ENCODE results near the gene NR5A1. TPM values are rescaled to one million over a fixed set of nuclear protein-coding genes. Genes with fewer than 3 reads are reported as not detected.

Gene NR5A1
- polyA plus RNA-seq, 1 donor, result 0.09 TPM

DNA sequence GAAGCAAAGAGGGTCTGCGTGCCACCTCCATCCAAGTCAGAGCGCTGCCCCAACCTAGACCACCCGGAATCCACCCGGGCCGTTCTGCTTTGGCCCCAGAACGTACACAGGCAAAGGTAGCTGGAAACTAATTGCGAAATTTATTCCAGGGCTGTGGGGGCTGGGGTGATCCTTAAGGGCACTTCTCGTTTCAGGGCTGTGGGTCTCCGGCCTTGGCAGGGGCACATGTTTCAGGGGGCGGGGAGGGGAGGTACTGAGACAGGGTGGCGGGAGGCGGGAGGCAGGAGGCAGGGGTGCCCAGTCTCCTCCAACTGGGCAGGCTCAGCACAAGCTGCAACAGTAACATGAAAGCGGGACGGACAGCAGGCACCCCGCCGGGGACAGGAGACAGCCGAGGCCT is 26.1 kb downstream of the NR5A1 start:
- Histone ChIP-seq H3K36me3 (ENCODE audit: control insufficient read depth, insufficient read depth, low read length) (no peaks in the 10 kb centered on the region), H3K9me3 (ENCODE audit: control insufficient read depth, low read depth, low read length) (no peaks in the 10 kb centered on the region), H3K4me3 (ENCODE audit: low read length) (no peak overlapping the region), H3K27me3 (ENCODE audit: control insufficient read depth, insufficient read depth, low read length) (peaks cover 84% of the 10 kb centered on the region), H3K27ac (ENCODE audit: low read length) (no peak overlapping the region), H3K4me1 (ENCODE audit: control insufficient read depth, insufficient read depth, low read length) (no peaks in the 10 kb centered on the region)
- no CpG with 5 or more reads among the region's 17 CpGs for WGBS (ENCODE audit: insufficient coverage, low lambda C conversion rate)
- DNase-seq, result no peak

- no CpG with 5 or more reads among the region's 7 CpGs for WGBS (ENCODE audit: insufficient coverage, low lambda C conversion rate)
- H3K4me1 ChIP-seq (ENCODE audit: control insufficient read depth, insufficient read depth, low read length), result no peaks in the 10 kb centered on the region
- no peaks in the 10 kb centered on the region for H3K36me3 ChIP-seq (ENCODE audit: control insufficient read depth, insufficient read depth, low read length)
- H3K27me3 ChIP-seq (ENCODE audit: control insufficient read depth, insufficient read depth, low read length), result peaks cover 82% of the 10 kb centered on the region
- H3K9me3 ChIP-seq (ENCODE audit: control insufficient read depth, low read depth, low read length), result no peaks in the 10 kb centered on the region
- no peak overlapping the region for H3K27ac ChIP-seq (ENCODE audit: low read length)
- no peak overlapping the region for H3K4me3 ChIP-seq (ENCODE audit: low read length)
- no peak for DNase-seq
These were observed 26.6 kb downstream of the NR5A1 start for GRCh38 chr9:124480621-124480981.

- no peak overlapping the region for H3K4me3 ChIP-seq (ENCODE audit: low read length)
- H3K27ac ChIP-seq (ENCODE audit: low read length), result no peak overlapping the region
- DNase-seq, result no peak
- no peaks in the 10 kb centered on the region for H3K4me1 ChIP-seq (ENCODE audit: control insufficient read depth, insufficient read depth, low read length)
- H3K9me3 ChIP-seq (ENCODE audit: control insufficient read depth, low read depth, low read length), result no peaks in the 10 kb centered on the region
- peaks cover 81% of the 10 kb centered on the region for H3K27me3 ChIP-seq (ENCODE audit: control insufficient read depth, insufficient read depth, low read length)
- no peaks in the 10 kb centered on the region for H3K36me3 ChIP-seq (ENCODE audit: control insufficient read depth, insufficient read depth, low read length)
- WGBS (ENCODE audit: insufficient coverage, low lambda C conversion rate), result 100% methylated on average over 1 of the region's 6 CpGs
These were observed 27.1 kb downstream of the NR5A1 start for GRCh38 chr9:124479947-124480620.

DNA sequence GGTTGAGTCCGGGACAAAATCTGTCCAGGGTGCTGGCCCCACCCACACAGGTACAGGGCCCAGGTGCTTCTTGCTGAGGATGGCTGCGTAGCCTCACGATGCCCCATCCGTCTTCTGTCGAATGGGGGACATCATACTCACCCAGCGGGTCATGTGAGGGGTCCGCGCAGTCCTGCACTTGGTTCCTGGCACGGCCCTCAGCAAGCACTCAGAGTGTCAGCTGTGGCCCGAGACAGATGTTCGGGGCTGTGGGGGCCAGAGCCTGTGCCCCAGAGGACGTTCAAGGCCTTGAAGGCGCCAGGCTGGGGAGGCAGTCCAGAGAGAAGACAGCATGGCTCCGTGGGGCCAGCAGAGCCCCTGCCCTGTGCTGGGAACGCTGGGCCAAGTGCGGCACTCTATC is 27.8 kb downstream of the NR5A1 start:
- Histone ChIP-seq H3K4me1 (ENCODE audit: control insufficient read depth, insufficient read depth, low read length) (no peaks in the 10 kb centered on the region), H3K36me3 (ENCODE audit: control insufficient read depth, insufficient read depth, low read length) (no peaks in the 10 kb centered on the region), H3K27ac (ENCODE audit: low read length) (no peak overlapping the region), H3K27me3 (ENCODE audit: control insufficient read depth, insufficient read depth, low read length) (peaks cover 83% of the 10 kb centered on the region), H3K9me3 (ENCODE audit: control insufficient read depth, low read depth, low read length) (no peaks in the 10 kb centered on the region), H3K4me3 (ENCODE audit: low read length) (no peak overlapping the region)
- no peak for DNase-seq
- no CpG with 5 or more reads among the region's 16 CpGs for WGBS (ENCODE audit: insufficient coverage, low lambda C conversion rate)

DNA sequence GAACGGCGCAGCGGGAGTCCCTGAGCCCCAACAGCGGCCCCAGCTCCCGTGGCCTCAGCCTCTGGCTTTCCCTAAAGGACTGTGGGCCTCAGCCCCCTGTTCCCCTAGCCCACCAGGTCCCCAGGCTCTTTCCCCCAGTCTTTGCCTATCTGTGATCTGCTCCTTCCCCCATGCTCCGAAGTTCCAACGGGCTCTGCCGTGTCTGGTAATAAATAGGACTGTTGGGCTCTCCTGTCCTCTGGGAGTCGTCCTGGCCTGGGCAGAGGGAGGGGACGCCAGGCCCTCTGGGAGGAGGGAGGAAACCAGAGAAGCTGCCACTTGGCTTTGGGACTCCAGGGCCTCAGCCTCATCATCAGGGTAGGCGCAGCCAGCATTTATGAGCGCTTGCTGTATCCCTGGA is 28.8 kb downstream of the NR5A1 start:
- Histone ChIP-seq H3K27ac (ENCODE audit: low read length) (no peak overlapping the region), H3K4me1 (ENCODE audit: control insufficient read depth, insufficient read depth, low read length) (no peaks in the 10 kb centered on the region), H3K9me3 (ENCODE audit: control insufficient read depth, low read depth, low read length) (no peaks in the 10 kb centered on the region), H3K4me3 (ENCODE audit: low read length) (no peak overlapping the region), H3K36me3 (ENCODE audit: control insufficient read depth, insufficient read depth, low read length) (no peaks in the 10 kb centered on the region), H3K27me3 (ENCODE audit: control insufficient read depth, insufficient read depth, low read length) (peaks cover 73% of the 10 kb centered on the region)
- no peak for DNase-seq
- WGBS (ENCODE audit: insufficient coverage, low lambda C conversion rate), result no CpG with 5 or more reads among the region's 12 CpGs

DNA sequence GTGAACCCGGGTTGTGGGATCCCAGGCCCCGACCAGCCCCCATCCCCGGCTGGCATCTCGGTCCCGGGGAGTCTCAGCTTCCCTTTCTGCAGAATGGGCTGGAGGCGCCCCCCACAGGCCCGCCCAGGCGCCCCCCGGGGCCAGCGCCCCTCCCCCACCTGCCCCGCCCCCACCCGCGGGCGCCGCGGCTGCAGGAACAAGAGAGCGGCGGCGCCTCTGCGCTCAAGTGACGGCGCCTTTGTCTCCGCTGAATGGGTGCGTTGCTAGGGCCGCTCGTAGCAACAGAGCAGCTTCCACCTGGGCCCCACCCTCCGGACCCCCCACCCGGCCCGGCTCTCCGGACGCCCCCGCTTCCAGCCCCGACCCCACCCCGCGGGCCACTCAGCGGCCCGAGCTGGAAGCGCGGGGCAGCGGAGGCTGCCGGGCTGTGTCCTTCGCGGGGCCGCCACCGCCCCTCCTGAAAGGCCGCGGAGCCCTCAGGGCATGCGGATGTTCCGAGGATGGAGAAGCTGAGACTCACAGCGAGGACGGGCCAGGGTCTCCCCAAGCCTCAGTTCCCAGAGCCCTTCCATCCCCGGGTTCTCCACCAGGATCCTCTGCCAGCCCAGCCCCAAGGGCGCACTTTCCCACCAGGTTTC is 29.4 kb downstream of the NR5A1 start:
- Histone ChIP-seq H3K4me1 (ENCODE audit: control insufficient read depth, insufficient read depth, low read length) (no peaks in the 10 kb centered on the region), H3K9me3 (ENCODE audit: control insufficient read depth, low read depth, low read length) (no peaks in the 10 kb centered on the region), H3K4me3 (ENCODE audit: low read length) (no peak overlapping the region), H3K36me3 (ENCODE audit: control insufficient read depth, insufficient read depth, low read length) (no peaks in the 10 kb centered on the region), H3K27me3 (ENCODE audit: control insufficient read depth, insufficient read depth, low read length) (peaks cover 70% of the 10 kb centered on the region), H3K27ac (ENCODE audit: low read length) (no peak overlapping the region)
- no peak for DNase-seq
- WGBS (ENCODE audit: insufficient coverage, low lambda C conversion rate), result no CpG with 5 or more reads among the region's 53 CpGs

GRCh38 chr9:124477211-124477647 is 30.0 kb downstream of the NR5A1 start:
- H3K9me3 ChIP-seq (ENCODE audit: control insufficient read depth, low read depth, low read length), result no peaks in the 10 kb centered on the region
- no peak overlapping the region for H3K27ac ChIP-seq (ENCODE audit: low read length)
- H3K4me3 ChIP-seq (ENCODE audit: low read length), result no peak overlapping the region
- no peak for DNase-seq
- H3K36me3 ChIP-seq (ENCODE audit: control insufficient read depth, insufficient read depth, low read length), result no peaks in the 10 kb centered on the region
- peaks cover 68% of the 10 kb centered on the region for H3K27me3 ChIP-seq (ENCODE audit: control insufficient read depth, insufficient read depth, low read length)
- no peaks in the 10 kb centered on the region for H3K4me1 ChIP-seq (ENCODE audit: control insufficient read depth, insufficient read depth, low read length)
- no CpG with 5 or more reads among the region's 19 CpGs for WGBS (ENCODE audit: insufficient coverage, low lambda C conversion rate)

DNA sequence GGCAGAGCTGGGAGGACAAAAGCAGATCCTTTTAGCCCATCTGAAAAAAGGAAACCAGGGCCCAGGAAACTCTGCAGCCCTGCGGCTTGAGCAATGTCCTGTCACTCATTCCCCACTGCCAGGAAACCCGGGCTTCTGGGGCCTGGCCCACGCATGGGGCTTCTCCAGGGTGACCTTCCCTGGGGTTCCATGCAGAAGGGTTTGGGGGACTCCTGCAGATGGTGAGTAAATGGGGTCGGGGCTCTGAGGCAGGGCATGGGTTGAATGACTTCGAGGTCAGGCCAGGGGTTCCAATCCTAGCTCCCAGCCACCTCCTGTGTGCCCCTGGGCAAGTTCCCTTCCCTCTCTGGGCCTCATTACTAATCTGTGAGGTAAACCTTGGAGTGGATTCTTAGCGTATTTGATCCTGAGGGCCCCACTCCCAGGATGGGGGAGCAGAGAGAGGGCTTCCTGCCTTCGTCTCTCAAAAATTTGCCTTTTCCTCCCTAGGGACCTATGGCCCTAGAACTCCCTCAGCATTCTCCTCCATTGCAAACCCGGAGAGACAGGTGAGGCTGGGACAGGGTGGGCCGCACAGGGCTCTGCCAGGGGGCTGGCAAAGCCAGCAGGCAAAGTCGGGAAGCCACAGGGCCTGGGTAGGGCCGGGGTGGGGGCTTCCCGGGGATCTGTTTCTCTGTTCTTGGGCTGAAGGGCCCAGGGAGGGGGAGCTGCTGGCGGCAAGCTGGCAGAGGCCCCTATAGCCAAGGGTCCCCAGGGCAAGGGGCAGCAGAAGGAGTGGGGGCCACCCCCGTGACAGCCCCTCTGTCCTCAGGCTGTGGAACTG is 31.1 kb downstream of the NR5A1 start:
- WGBS (ENCODE audit: insufficient coverage, low lambda C conversion rate), result no CpG with 5 or more reads among the region's 14 CpGs
- DNase-seq, result no peak
- Histone ChIP-seq H3K9me3 (ENCODE audit: control insufficient read depth, low read depth, low read length) (no peaks in the 10 kb centered on the region), H3K4me3 (ENCODE audit: low read length) (no peak overlapping the region), H3K4me1 (ENCODE audit: control insufficient read depth, insufficient read depth, low read length) (no peaks in the 10 kb centered on the region), H3K27me3 (ENCODE audit: control insufficient read depth, insufficient read depth, low read length) (peaks cover 58% of the 10 kb centered on the region), H3K27ac (ENCODE audit: low read length) (no peak overlapping the region), H3K36me3 (ENCODE audit: control insufficient read depth, insufficient read depth, low read length) (no peaks in the 10 kb centered on the region)

DNA sequence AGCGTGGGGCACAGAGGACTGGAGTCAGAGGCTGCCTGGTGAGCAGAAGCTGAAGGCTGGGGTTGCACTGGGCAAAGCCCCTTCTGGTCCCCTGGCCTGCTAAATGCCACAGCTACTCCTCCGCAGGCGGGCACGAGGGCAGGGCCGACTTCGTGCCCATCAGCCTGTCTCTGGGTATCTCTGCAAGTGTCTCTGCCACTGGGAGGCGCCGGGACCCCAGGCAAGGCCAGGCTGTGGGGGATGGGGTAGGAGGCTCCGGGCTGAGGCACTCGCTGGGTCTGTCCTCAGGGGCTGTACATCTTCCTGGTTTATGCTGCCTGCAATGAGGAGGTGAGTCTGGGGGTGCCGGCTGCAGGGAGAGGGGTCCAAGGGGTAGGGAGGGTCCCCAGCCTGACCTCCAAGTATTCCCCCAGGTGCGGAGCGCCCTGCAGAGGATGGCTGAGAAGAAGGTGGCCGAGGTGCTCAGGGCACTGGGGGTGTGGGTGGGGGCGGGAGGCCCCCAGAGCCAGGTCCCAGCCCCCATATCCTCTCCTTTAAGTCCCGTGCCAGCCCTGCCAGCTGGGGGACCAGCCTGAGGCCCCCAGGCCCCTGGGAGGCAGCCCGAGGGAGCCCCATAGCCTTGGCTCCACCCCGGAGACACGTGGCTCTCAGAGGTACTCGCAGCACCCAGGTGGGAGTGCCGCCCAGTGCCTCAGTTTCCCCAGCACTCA is 31.9 kb downstream of the NR5A1 start:
- no CpG with 5 or more reads among the region's 21 CpGs for WGBS (ENCODE audit: insufficient coverage, low lambda C conversion rate)
- Histone ChIP-seq H3K36me3 (ENCODE audit: control insufficient read depth, insufficient read depth, low read length) (no peaks in the 10 kb centered on the region), H3K27me3 (ENCODE audit: control insufficient read depth, insufficient read depth, low read length) (peaks cover 53% of the 10 kb centered on the region), H3K9me3 (ENCODE audit: control insufficient read depth, low read depth, low read length) (no peaks in the 10 kb centered on the region), H3K4me1 (ENCODE audit: control insufficient read depth, insufficient read depth, low read length) (no peaks in the 10 kb centered on the region), H3K4me3 (ENCODE audit: low read length) (no peak overlapping the region), H3K27ac (ENCODE audit: low read length) (no peak overlapping the region)
- DNase-seq, result no peak

GRCh38 chr9:124474151-124474550 is 33.0 kb downstream of the NR5A1 start:
- Histone ChIP-seq H3K27ac (ENCODE audit: low read length) (no peak overlapping the region), H3K27me3 (ENCODE audit: control insufficient read depth, insufficient read depth, low read length) (peaks cover 42% of the 10 kb centered on the region), H3K36me3 (ENCODE audit: control insufficient read depth, insufficient read depth, low read length) (no peaks in the 10 kb centered on the region), H3K4me1 (ENCODE audit: control insufficient read depth, insufficient read depth, low read length) (no peaks in the 10 kb centered on the region), H3K4me3 (ENCODE audit: low read length) (no peak overlapping the region), H3K9me3 (ENCODE audit: control insufficient read depth, low read depth, low read length) (no peaks in the 10 kb centered on the region)
- no CpG with 5 or more reads among the region's 4 CpGs for WGBS (ENCODE audit: insufficient coverage, low lambda C conversion rate)
- no peak for DNase-seq
